GM10248 (cell line): Measurements from ENCODE around the gene PRF1.

Experiments used
- CTCF ChIA-PET: fragments of 300-600 bp; sonication (Branson Sonifier 250); formaldehyde crosslinking; extraction: SDS; loops from one replicate; lab custom pipeline; 2021; ENCODE audit warnings: antibody characterized with exemption; lab: Yijun Ruan, JAX
- POLR2A ChIA-PET: fragments of 350-650 bp; sonication (Branson Sonifier 250); formaldehyde crosslinking; extraction: SDS; loops from one replicate; lab custom pipeline; 2020; ENCODE audit warnings: antibody characterized with exemption; lab: Yijun Ruan, JAX
- DNase-seq: peaks from one replicate; pipeline ENCODE4 v3.0.0; 2012; ENCODE audit errors: extremely low spot score
- CTCF ChIP-seq: IDR thresholded peaks from 2 replicates; pipeline ENCODE4 v1.5.1; 2012; ENCODE audit warnings: mild to moderate bottlenecking, low read depth; ENCODE audit errors: extremely low read depth, missing control alignments, control extremely low read depth

PRF1 gene

GRCh38 chr10:70562036-70562755 lies 40.3 kb downstream of the PRF1 start:
- CTCF ChIA-PET, result interaction anchor here (1.2 to 4.8 kb wide), 3 partner anchors 12 to 197 kb away, joined by 4 to 32 read pairs (median 19); no protein-coding TSS in a partner anchor
- no peak for TF ChIP-seq CTCF
- no peak for DNase-seq
- POLR2A ChIA-PET, result no interaction called here

DNA sequence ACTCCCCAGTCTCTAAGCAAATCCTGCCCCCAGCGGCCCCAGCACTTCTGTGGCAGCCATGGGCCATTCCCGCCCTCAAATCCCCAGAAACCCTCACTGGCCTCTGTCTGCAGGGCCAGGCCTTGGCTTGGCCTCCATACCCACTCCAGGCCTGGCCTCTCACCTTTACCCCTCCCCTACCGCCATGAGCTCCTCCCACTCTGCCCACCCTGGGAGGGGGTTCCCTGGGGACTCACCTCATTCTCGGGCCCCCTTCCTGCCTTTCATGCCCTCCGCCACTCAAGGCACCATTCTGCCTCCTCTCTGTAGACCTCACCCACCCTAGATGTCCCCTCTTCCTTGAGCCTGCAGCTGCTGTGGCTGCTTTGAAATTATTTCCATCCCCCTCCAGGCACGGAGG lies 41.0 kb downstream of the PRF1 start:
- no peak for DNase-seq
- ChIA-PET CTCF (interaction anchor here (0.6 to 4.8 kb wide), 7 partner anchors 9 to 198 kb away, joined by 3 to 32 read pairs (median 4); no protein-coding TSS in a partner anchor), POLR2A (no interaction called here)
- no peak for TF ChIP-seq CTCF

DNA sequence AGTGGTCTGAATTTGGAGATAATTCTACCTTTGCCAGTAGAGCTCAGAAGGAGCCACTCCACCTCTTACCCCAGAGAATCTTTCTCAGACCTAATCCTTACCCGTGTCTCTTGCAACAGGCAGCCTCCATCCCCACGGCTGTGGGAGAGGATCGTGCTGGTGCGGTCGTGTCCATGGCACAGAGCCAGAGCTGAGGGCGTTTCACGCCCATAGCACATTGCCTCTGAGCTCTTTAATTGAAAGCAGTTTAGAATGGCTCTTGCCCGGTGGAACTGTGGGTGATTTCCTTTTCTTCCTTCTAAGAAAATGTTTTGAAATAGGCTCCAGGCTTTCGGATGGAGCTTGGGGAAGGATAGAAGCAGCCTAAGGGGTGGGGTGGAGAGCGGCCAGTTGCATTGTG lies 41.5 kb downstream of the PRF1 start:
- TF ChIP-seq CTCF, result no peak
- no peak for DNase-seq
- ChIA-PET POLR2A (no interaction called here), CTCF (interaction anchor here (0.6 to 4.8 kb wide), 10 partner anchors 9 to 198 kb away, joined by 3 to 32 read pairs (median 4); partner anchors contain the start of gene PRF1)

DNA sequence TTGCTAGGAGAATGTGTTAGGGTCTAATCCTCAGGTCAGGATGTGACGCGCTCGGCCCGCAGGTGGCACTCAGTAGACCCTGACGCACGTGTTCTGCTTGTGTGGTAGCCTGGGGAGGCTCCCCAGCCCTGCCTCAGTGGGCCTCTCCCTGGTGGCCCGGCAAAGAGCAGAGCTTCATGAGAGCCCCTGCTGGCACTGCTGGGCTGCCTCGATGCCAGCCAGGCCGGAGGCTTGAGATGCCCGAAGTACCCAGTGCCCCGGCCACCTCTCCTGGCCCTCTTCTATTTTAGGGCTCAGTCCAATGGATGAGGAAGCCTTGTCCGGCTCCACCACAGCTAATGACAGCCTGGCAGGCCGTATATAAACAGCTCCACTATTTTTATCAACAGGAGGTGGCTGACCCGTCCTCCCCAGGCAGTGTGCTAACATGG lies 42.0 kb downstream of the PRF1 start:
- ChIA-PET CTCF (interaction anchor here (0.7 to 4.8 kb wide), 13 partner anchors 10 to 201 kb away, joined by 3 to 32 read pairs (median 4); partner anchors contain the start of gene PRF1), POLR2A (no interaction called here)
- no peak for DNase-seq
- TF ChIP-seq CTCF, result no peak

GRCh38 chr10:70559861-70560260 lies 42.7 kb downstream of the PRF1 start:
- POLR2A ChIA-PET, result no interaction called here
- CTCF ChIA-PET, result interaction anchor here (0.7 to 4.8 kb wide), 12 partner anchors 10 to 201 kb away, joined by 3 to 32 read pairs (median 4); partner anchors contain the start of gene PRF1
- DNase-seq, result no peak
- TF ChIP-seq CTCF, result no peak

GRCh38 chr10:70558871-70559810 lies 43.4 kb downstream of the PRF1 start:
- DNase-seq, result peak; percentile 78
- TF ChIP-seq CTCF, result peak; percentile 45
- POLR2A ChIA-PET, result no interaction called here
- CTCF ChIA-PET, result interaction anchor here (0.8 to 4.8 kb wide), 16 partner anchors 9 to 324 kb away, joined by 3 to 32 read pairs (median 4); partner anchors contain the start of gene PRF1
